ENCODE results near the gene ZNF341.
A peak's percentile ranks its signal among the peaks of the same experiment; 100 is the strongest.

DNA sequence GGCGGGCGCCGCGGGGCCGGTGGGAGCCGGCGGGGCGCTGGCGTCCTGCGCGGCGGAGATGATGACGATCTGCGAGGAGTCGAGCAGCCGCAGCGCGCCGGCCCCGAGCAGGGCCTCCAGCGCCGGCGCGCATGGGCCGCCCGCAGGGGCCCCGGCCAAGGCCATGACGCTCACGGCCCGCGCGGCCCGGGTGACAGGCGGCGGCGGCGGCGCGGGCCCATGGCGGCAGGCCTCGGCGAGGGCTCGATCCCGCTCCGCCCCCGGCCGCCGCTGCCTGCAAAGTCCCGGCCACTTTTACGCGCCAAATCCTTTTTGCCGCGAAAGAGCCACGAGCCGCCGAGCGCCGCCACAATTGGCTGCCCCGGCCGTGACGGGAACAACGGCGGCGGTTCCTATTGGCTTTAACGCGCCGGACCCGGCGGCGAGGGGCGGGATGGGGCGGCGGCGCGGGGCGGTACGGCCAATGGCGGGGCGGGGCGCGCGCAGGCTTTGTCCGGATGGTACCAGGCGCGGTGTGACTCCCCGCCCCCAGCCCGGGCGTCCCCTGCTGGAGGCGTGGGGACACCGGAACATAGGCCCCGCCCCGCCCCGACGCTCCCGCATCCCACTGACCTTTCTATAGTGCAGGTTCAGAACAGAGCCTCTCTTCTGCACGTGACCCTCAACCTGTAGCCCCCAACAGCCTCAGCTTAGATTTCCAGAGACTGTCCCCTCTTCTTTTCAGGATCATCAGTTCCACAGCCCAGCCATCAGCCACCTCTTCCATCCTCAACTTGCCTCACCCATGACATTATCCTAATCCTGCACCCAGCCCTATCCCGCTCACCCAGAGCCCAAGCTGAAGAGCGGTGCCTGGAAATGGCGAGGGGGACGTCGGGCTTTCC, 45.5 kb upstream of the ZNF341 start, which contains the start of gene E2F1:
- TF ChIP-seq, protein P1, sequence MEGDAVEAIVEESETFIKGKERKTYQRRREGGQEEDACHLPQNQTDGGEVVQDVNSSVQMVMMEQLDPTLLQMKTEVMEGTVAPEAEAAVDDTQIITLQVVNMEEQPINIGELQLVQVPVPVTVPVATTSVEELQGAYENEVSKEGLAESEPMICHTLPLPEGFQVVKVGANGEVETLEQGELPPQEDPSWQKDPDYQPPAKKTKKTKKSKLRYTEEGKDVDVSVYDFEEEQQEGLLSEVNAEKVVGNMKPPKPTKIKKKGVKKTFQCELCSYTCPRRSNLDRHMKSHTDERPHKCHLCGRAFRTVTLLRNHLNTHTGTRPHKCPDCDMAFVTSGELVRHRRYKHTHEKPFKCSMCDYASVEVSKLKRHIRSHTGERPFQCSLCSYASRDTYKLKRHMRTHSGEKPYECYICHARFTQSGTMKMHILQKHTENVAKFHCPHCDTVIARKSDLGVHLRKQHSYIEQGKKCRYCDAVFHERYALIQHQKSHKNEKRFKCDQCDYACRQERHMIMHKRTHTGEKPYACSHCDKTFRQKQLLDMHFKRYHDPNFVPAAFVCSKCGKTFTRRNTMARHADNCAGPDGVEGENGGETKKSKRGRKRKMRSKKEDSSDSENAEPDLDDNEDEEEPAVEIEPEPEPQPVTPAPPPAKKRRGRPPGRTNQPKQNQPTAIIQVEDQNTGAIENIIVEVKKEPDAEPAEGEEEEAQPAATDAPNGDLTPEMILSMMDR (IDR thresholded peaks at IDR 0.05), result peak; percentile 28 to 56 (median 48)
- peak in 1 of 2 donors; percentile 18 for TF ChIP-seq POLR2A (IDR thresholded peaks at IDR 0.05)

Measured in Peyer's patch (tissue), 4 donors.